G401 (cell line): Measurements from ENCODE around the gene MAGEB17. TPM values are rescaled to one million over a fixed set of nuclear protein-coding genes. Genes with fewer than 3 reads are reported as not detected.
"Not testable (repeated sequence)": the region's sequence is repeated elsewhere in the genome, so short reads cannot be mapped to it uniquely, and the experiment has no call there.

Experiments
- DNase-seq: peaks from one replicate; pipeline ENCODE4 v3.0.0-alpha.2; 2015; ENCODE audit warnings: low spot score
- in situ Hi-C: cut with HindIII; loops from 2 replicates; pipeline ENCODE4 v1.10.0; 2016; ENCODE audit warnings: low sequenced_read_pairs, mixed read lengths
- total RNA-seq: library from RNA; depleted of rRNA; stranded (reverse); fragments of >200 nt; shearing (Covaris generic); gene quantifications from 2 replicates; pipeline ENCODE4 v1.2.3, GENCODE V29; 2014; rRNA removed

Gene MAGEB17, protein sequence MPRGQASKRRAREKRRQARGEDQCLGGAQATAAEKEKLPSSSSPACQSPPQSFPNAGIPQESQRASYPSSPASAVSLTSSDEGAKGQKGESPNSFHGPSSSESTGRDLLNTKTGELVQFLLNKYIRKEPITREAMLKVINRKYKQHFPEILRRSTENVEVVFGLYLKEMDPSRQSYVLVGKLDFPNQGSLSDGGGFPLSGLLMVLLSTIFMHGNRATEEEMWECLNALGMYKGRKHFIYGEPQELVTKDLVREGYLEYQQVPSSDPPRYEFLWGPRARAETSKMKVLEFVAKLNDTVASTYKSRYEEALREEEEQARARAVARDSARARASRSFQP
- total RNA-seq = not detected in 2 replicates

DNA sequence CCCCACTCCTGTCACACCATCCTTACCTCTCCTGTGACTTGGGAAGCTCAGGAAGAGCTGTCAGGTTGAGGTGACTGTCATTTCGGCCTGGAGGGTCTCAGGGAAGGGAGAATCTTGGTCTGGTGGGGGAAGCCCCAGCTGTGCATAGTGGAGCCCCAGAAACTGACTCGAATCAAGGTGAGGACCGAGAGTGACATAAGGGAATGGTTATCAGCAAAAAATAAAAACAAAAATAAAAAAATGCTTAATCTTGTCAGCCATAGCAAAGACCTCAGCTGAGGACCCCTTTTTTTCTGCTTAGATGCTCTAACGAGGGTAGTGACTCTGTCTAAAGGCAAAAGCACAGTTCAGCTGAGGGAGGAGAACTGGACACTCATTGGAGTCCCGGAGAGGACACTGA lies at the start of gene MAGEB17:
Gene MAGEB17 (plus strand): TSS at position 301 of the 400 bp plus-strand sequence. CDS start 2,902 bp downstream, outside the sequence.
- DNase-seq = no peak
- in situ Hi-C loops = no loop called here

DNA sequence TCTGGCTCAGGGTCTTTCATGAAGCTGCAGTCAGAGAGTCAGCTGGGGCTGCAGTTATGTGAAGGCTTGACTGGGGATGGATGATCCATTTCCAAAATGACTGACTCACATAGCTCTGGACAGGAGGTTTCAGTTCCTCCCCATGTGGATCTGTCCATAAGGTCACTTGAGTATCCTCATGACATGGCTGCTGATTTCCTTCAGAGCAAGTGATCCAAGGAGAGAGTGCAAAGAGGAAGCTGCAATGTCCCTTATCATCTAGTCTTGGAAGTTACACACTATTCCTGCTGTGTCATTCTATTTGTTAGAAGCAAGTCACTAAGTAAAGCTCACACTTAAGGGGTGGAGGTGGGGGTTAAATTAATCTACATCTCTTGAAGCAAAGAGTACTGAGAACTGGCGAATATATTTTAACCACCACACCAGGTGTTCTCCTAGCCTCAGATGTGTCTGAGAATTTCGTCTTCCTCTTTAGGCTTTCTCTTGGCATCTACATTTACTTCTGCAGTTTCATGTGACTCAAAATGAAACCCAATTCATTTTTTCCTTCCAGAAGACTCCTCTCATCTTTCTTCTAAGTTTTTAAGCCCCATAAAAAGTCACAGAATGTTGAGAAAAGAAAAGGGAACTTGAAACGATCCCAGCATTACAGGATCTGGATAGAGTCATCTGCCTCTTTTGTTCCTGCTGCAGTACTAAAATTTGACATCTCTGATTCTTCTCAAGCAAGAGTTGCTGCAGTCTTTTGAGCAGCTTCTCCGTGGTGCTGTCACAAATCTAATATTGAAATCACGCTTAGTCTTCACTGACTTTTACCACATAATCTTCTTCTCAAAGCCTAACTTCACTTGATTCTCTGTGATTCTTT lies 47.7 kb upstream of the MAGEB17 start:
- DNase-seq = no peak
- in situ Hi-C loops = no loop called here

GRCh38 chrX:16120431-16120830 lies 46.9 kb upstream of the MAGEB17 start:
- in situ Hi-C loops = no loop called here
- DNase-seq = no peak

DNA sequence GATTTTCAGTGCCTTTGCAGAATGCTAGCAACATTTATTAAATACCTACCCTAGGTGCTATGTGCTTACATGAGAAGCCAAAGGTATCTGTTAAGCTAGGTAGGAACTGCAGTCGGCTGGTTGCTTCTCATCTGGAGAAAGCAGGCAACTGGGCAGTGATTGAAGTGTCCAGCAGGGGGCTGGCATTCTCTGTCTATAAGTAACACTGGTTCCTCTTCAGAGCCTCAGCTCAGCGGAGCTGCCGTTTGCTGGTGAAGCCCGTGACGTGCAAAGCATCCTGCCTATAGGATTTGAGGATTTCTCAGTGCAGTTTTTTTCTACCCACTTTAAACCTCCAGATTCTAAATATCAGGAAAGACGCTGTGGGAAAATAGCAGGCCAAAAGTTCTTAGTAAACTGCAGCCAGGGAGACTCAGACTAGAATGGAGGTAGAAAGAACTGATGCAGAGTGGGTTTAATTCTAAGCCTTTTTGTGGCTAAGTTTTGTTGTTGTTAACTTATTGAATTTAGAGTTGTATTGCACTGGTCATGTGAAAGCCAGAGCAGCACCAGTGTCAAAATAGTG lies 44.0 kb upstream of the MAGEB17 start, which contains the start of gene GRPR:
Gene GRPR (plus strand): TSS at position 344 of the 565 bp plus-strand sequence. CDS start 389 bp downstream, outside the sequence.
- DNase-seq = peak; percentile 59
- in situ Hi-C loops = no loop called here

DNA sequence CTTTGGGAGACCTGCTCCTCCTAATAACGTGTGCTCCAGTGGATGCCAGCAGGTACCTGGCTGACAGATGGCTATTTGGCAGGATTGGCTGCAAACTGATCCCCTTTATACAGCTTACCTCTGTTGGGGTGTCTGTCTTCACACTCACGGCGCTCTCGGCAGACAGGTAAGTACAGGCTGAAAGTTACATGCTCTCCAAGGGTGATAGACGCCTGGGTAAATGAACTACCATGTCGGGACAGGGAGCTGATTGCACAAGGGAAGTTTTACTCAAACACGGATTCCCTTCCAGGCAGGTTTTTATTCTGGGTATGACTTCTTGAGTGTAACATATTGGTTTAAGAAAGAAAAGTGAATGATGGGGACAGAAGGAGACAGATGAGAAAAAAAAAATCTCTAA lies 43.1 kb upstream of the MAGEB17 start:
- DNase-seq = peak; percentile 0
- in situ Hi-C loops = no loop called here

- no peak for DNase-seq
- in situ Hi-C loops = no loop called here
Observed at GRCh38 chrX:16125520-16126149, 41.6 kb upstream of the MAGEB17 start.

- no peak for DNase-seq
- in situ Hi-C loops = no loop called here
Observed at GRCh38 chrX:16130707-16131106, 36.6 kb upstream of the MAGEB17 start.

DNA sequence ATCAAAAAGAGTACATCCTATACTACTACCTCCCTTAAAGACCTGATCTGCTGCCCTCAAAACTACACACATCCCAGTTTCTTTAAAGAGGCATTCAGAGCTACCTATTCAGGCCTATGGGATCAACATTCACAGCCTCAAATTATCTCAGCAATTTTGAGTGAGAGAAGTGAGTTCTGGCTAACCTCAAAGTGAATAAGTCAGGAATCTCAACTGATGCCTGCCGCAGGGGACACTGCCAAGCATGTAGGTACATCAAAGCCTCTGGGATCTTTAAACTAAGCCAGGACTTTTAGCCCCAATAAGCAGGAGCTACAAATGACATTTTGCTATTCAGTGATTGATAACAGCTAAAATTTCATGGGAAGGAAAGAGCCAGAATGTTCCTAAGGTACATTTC lies 32.3 kb upstream of the MAGEB17 start:
- DNase-seq = no peak

GRCh38 chrX:16136080-16136479 lies 31.2 kb upstream of the MAGEB17 start:
- no peak for DNase-seq
- in situ Hi-C loops = no loop called here

More for the DNA sequence above, 32.3 kb upstream of the MAGEB17 start:
- in situ Hi-C loops = no loop called here

- no peak for DNase-seq
- in situ Hi-C loops = no loop called here
Observed at GRCh38 chrX:16137416-16138107, 29.7 kb upstream of the MAGEB17 start.

DNA sequence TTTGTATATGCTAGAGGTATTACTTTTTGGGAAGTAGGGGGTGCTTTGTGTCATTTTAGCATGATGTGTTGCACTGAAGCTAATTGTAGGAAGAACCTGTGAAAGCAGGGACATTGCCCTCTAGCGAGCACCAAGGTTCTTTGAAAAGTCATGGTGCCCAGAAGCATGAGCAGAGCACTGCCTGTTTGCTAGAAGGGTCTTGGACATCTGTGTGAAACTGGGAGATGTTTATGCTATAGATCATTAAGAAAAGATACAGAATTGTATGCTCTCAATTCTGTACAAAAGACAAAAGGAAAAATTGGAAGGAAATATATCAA lies 29.2 kb upstream of the MAGEB17 start:
- DNase-seq = peak; percentile 10
- in situ Hi-C loops = no loop called here

- DNase-seq = no peak
- in situ Hi-C loops = no loop called here
Observed at GRCh38 chrX:16140448-16140847, 26.8 kb upstream of the MAGEB17 start.

GRCh38 chrX:16140983-16141382 lies 26.3 kb upstream of the MAGEB17 start:
- in situ Hi-C loops = no loop called here
- DNase-seq = no peak

GRCh38 chrX:16141422-16142245 lies 25.6 kb upstream of the MAGEB17 start:
- no peak for DNase-seq
- in situ Hi-C loops = no loop called here

GRCh38 chrX:16142246-16142558 lies 25.1 kb upstream of the MAGEB17 start:
- no peak for DNase-seq
- in situ Hi-C loops = no loop called here

GRCh38 chrX:16143968-16144367 lies 23.3 kb upstream of the MAGEB17 start:
- no peak for DNase-seq
- in situ Hi-C loops = no loop called here

DNA sequence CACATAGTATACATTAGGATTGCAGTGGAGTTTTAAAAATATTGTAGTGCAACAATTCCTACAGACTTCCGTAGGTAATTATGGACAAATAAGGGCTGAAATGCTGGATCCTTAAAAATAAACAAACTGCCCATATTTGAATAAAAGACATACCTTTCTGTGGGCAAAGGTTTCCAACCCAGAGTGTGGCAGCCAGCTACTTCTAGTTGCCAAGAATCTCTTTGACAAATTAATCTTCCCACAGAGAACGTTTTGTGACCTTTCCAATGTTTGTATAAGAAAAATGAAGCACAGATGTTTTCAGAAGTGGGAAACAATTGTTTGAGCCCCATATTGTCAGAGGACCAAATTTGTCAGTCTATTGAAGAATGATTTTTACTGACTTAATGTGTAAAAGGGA lies 22.9 kb upstream of the MAGEB17 start:
- in situ Hi-C loops = no loop called here
- no peak for DNase-seq

- DNase-seq, in situ Hi-C loops: not testable (repeated sequence)
Observed at GRCh38 chrX:16145093-16145492, 22.2 kb upstream of the MAGEB17 start.
